ENCODE data around the gene SELENOO.

Gene SELENOO

GRCh38 chr22:50185375-50186087 is 15.3 kb upstream of the SELENOO start, which contains the start of gene TRABD:
TSS of gene TRABD (plus strand) at chr22:50185913. CDS start at chr22:50193061, 7,148 bp downstream.
- peak; percentile 83 for DNase-seq (ENCODE audit: low spot score)

GRCh38 chr22:50186181-50186714 is 14.6 kb upstream of the SELENOO start:
- no peak for DNase-seq (ENCODE audit: low spot score)

- DNase-seq (ENCODE audit: low spot score): no peak
Observed at GRCh38 chr22:50186761-50187523, 13.9 kb upstream of the SELENOO start.

- DNase-seq (ENCODE audit: low spot score): no peak
Observed at GRCh38 chr22:50188356-50188755, 12.5 kb upstream of the SELENOO start.

- DNase-seq (ENCODE audit: low spot score): no peak
Observed at GRCh38 chr22:50189184-50189848, 11.5 kb upstream of the SELENOO start.

- DNase-seq (ENCODE audit: low spot score): no peak
Observed at GRCh38 chr22:50189849-50190181, 11.0 kb upstream of the SELENOO start.

- DNase-seq (ENCODE audit: low spot score): peak; percentile 40
Observed at GRCh38 chr22:50190182-50190940, 10.4 kb upstream of the SELENOO start.

GRCh38 chr22:50190941-50191741 is 9.7 kb upstream of the SELENOO start:
- DNase-seq (ENCODE audit: low spot score): no peak

GRCh38 chr22:50192436-50193204 is 8.2 kb upstream of the SELENOO start:
- DNase-seq (ENCODE audit: low spot score): no peak

GRCh38 chr22:50193621-50194020 is 7.2 kb upstream of the SELENOO start:
- no peak for DNase-seq (ENCODE audit: low spot score)

- no peak for DNase-seq (ENCODE audit: low spot score)
Observed at GRCh38 chr22:50194037-50194805, 6.6 kb upstream of the SELENOO start.

- no peak for DNase-seq (ENCODE audit: low spot score)
Observed at GRCh38 chr22:50196256-50196655, 4.6 kb upstream of the SELENOO start.

- no peak for DNase-seq (ENCODE audit: low spot score)
Observed at GRCh38 chr22:50197000-50197800, 3.6 kb upstream of the SELENOO start.

- no peak for DNase-seq (ENCODE audit: low spot score)
Observed at GRCh38 chr22:50197856-50198623, 2.8 kb upstream of the SELENOO start.

GRCh38 chr22:50198624-50199017 is 2.2 kb upstream of the SELENOO start:
- DNase-seq (ENCODE audit: low spot score): no peak

GRCh38 chr22:50199251-50199721 is 1.5 kb upstream of the SELENOO start:
- no peak for DNase-seq (ENCODE audit: low spot score)

- DNase-seq (ENCODE audit: low spot score): no peak
Observed at GRCh38 chr22:50199829-50200460, 866 bp upstream of the SELENOO start.

Data from SW480 (cell line).